Endodermal cell (in vitro differentiated cells): ENCODE data around the gene XIRP2. TPM values are rescaled to one million over a fixed set of nuclear protein-coding genes. Genes with fewer than 3 reads are reported as not detected.

ENCODE experiments used
- DNase-seq: peaks from one replicate; pipeline ENCODE4 v3.0.0-alpha.2; 2017
- H3K27ac ChIP-seq: 2 replicates; pipeline ENCODE4 v1.5.1; 2013; ENCODE audit warnings: mild to moderate bottlenecking, low read depth, low read length, moderate library complexity
- H3K27me3 ChIP-seq: 2 replicates; pipeline ENCODE4 v1.6.1; 2013; ENCODE audit warnings: mild to moderate bottlenecking, low read length, moderate library complexity; ENCODE audit not compliant: insufficient read depth, control insufficient read depth, poor library complexity, severe bottlenecking
- H3K36me3 ChIP-seq: 2 replicates; pipeline ENCODE4 v1.7.0; 2013; ENCODE audit warnings: mild to moderate bottlenecking, low read length, moderate library complexity; ENCODE audit not compliant: control insufficient read depth, insufficient read depth
- H3K4me1 ChIP-seq: one replicate; pipeline ENCODE4 v1.7.0; 2013; ENCODE audit warnings: low read length; ENCODE audit not compliant: control insufficient read depth, insufficient read depth
- H3K4me3 ChIP-seq: 2 replicates; pipeline ENCODE4 v1.5.1; 2013; ENCODE audit warnings: mild to moderate bottlenecking, low read length, moderate library complexity
- H3K9ac ChIP-seq: 2 replicates; pipeline ENCODE4 v1.6.1; 2013; ENCODE audit warnings: mild to moderate bottlenecking, low read length, moderate library complexity; ENCODE audit not compliant: poor library complexity, severe bottlenecking; ENCODE audit errors: extremely low read depth
- H3K9me3 ChIP-seq: 2 replicates; pipeline ENCODE4 v1.6.1; 2013; ENCODE audit warnings: mild to moderate bottlenecking, low read length, moderate library complexity; ENCODE audit not compliant: control insufficient read depth
- H3K27ac Mint-ChIP-seq: 2 replicates; pipeline ENCODE4 v1.8.0; 2020; ENCODE audit warnings: mixed read lengths
- H3K27me3 Mint-ChIP-seq: 2 replicates; pipeline ENCODE4 v1.8.0; 2021; ENCODE audit warnings: mild to moderate bottlenecking, mixed read lengths; ENCODE audit not compliant: insufficient read depth
- H3K36me3 Mint-ChIP-seq: 2 replicates; pipeline ENCODE4 v1.8.0; 2020; ENCODE audit warnings: low read depth, mixed read lengths
- H3K4me1 Mint-ChIP-seq: 2 replicates; pipeline ENCODE4 v1.8.0; 2020; ENCODE audit warnings: mixed read lengths
- H3K4me3 Mint-ChIP-seq: 2 replicates; pipeline ENCODE4 v1.8.0; 2020; ENCODE audit warnings: mild to moderate bottlenecking, moderate library complexity, mixed read lengths
- H3K9me3 Mint-ChIP-seq: 2 replicates; pipeline ENCODE4 v1.8.0; 2020; ENCODE audit warnings: mild to moderate bottlenecking, mixed read lengths
- WGBS, 2 experiments: methylation state at CpG; one replicate each; pipeline versions ENCODE4 v1.1.5 to v1.1.7; 2013; ENCODE audit warnings: missing lambda C conversion rate in 2 of 2, mixed read lengths in 1 of 2; ENCODE audit not compliant: insufficient coverage in 1 of 2, insufficient read length in 1 of 2; 5-methylcytosine and 5-hydroxymethylcytosine counted together
- total RNA-seq, 2 donors: library from RNA; stranded (reverse); fragmentation: NEBNext Ultra II Directional in 1 of 2; extraction: Animal tissue kit (Norgen Biotek cat#: 25700) in 1 of 2; gene quantifications; 2 replicates in 1 of 2; 3 replicates in 1 of 2; pipeline ENCODE4 v1.2.1, GENCODE V29; 2021
- TF ChIP-seq, protein P1 (sequence below): fragments of 200-600 bp; sonication (generic); conservative IDR thresholded peaks from 2 replicates; pipeline ENCODE4 v1.5.0; 2021; ENCODE audit warnings: antibody characterized with exemption, mild to moderate bottlenecking

Gene XIRP2
- total RNA-seq, 2 donors from 2014 or later: not detected

GRCh38 chr2:167212014-167212648 lies 323.9 kb downstream of the XIRP2 start:
- TF ChIP-seq, protein P1, sequence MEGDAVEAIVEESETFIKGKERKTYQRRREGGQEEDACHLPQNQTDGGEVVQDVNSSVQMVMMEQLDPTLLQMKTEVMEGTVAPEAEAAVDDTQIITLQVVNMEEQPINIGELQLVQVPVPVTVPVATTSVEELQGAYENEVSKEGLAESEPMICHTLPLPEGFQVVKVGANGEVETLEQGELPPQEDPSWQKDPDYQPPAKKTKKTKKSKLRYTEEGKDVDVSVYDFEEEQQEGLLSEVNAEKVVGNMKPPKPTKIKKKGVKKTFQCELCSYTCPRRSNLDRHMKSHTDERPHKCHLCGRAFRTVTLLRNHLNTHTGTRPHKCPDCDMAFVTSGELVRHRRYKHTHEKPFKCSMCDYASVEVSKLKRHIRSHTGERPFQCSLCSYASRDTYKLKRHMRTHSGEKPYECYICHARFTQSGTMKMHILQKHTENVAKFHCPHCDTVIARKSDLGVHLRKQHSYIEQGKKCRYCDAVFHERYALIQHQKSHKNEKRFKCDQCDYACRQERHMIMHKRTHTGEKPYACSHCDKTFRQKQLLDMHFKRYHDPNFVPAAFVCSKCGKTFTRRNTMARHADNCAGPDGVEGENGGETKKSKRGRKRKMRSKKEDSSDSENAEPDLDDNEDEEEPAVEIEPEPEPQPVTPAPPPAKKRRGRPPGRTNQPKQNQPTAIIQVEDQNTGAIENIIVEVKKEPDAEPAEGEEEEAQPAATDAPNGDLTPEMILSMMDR: peak; percentile 92
- H3K4me3 Mint-ChIP-seq: no peak overlapping the region

GRCh38 chr2:167215595-167215994 lies 327.3 kb downstream of the XIRP2 start:
- DNase-seq: no peak
- WGBS, 2 experiments: 73 to 89% methylated on average over 1 to 2 of the region's 4 CpGs
- Histone ChIP-seq H3K36me3 (no peaks in the 10 kb centered on the region), H3K27me3 (no peaks in the 10 kb centered on the region), H3K9ac (no peak overlapping the region), H3K4me1 (no peaks in the 10 kb centered on the region), H3K9me3 (no peaks in the 10 kb centered on the region), H3K4me3 (no peak overlapping the region), H3K27ac (no peak overlapping the region)
- Mint-ChIP-seq H3K4me1 (peaks cover 6% of the 10 kb centered on the region), H3K27me3 (no peaks in the 10 kb centered on the region), H3K27ac (no peak overlapping the region), H3K4me3 (no peak overlapping the region), H3K36me3 (no peaks in the 10 kb centered on the region), H3K9me3 (peaks cover 4% of the 10 kb centered on the region)
- TF ChIP-seq, protein P1: no peak

More at GRCh38 chr2:167212014-167212648, 323.9 kb downstream of the XIRP2 start:
- Histone ChIP-seq H3K27me3 (no peaks in the 10 kb centered on the region), H3K36me3 (no peaks in the 10 kb centered on the region), H3K4me1 (no peaks in the 10 kb centered on the region), H3K4me3 (no peak overlapping the region), H3K9me3 (no peaks in the 10 kb centered on the region), H3K27ac (no peak overlapping the region), H3K9ac (no peak overlapping the region)
- WGBS, 2 experiments: 17 to 20% methylated on average over 2 to 3 of the region's 3 CpGs
- Mint-ChIP-seq H3K36me3 (no peaks in the 10 kb centered on the region), H3K4me1 (no peaks in the 10 kb centered on the region), H3K27ac (no peak overlapping the region), H3K27me3 (no peaks in the 10 kb centered on the region), H3K9me3 (peaks cover 2% of the 10 kb centered on the region)
- DNase-seq: peak; percentile 66

GRCh38 chr2:167237478-167237877 lies 349.2 kb downstream of the XIRP2 start:
- TF ChIP-seq, protein P1: peak; percentile 51
- 85 to 90% methylated on average over 4 of the region's 4 CpGs for WGBS, 2 experiments
- H3K4me3 Mint-ChIP-seq: no peak overlapping the region
- Histone ChIP-seq H3K9ac (no peak overlapping the region), H3K27ac (no peak overlapping the region), H3K36me3 (no peaks in the 10 kb centered on the region), H3K4me1 (no peaks in the 10 kb centered on the region), H3K9me3 (no peaks in the 10 kb centered on the region), H3K27me3 (no peaks in the 10 kb centered on the region), H3K4me3 (no peak overlapping the region)
- H3K9me3 Mint-ChIP-seq: no peaks in the 10 kb centered on the region
- no peaks in the 10 kb centered on the region for H3K36me3 Mint-ChIP-seq
- DNase-seq: no peak
- no peaks in the 10 kb centered on the region for H3K4me1 Mint-ChIP-seq
- no peaks in the 10 kb centered on the region for H3K27me3 Mint-ChIP-seq
- H3K27ac Mint-ChIP-seq: no peak overlapping the region
